ENCODE measurements around the gene LRMDA. TPM values are rescaled to one million over a fixed set of nuclear protein-coding genes. Genes with fewer than 3 reads are reported as not detected.
A peak's percentile ranks its signal among the peaks of the same experiment; 100 is the strongest.

Gene LRMDA
- total RNA-seq, 2 experiments from 2014 or later: not detected

- Mint-ChIP-seq H3K36me3 (peaks cover 2% of the 10 kb centered on the region), H3K9me3 (no peaks in the 10 kb centered on the region), H3K27me3 (peaks cover 76% of the 10 kb centered on the region), H3K4me1 (peaks cover 13% of the 10 kb centered on the region), H3K27ac (no peak overlapping the region), H3K4me3 (no peak overlapping the region)
- ATAC-seq (ENCODE audit: low read depth) (no peak), DNase-seq (no peak)
- POLR2A ChIA-PET: interaction anchor here (0.6 kb wide), 1 partner anchor 15 kb away, joined by 7 read pairs; no protein-coding TSS in a partner anchor
Measured at GRCh38 chr10:75405598-75406461, 25.6 kb upstream of the LRMDA start.

- no peak overlapping the region for H3K27ac Mint-ChIP-seq
Measured at GRCh38 chr10:75406462-75407223, 24.8 kb upstream of the LRMDA start.

GRCh38 chr10:75407224-75407712 lies 24.2 kb upstream of the LRMDA start:
- H3K27me3 Mint-ChIP-seq: peaks cover 78% of the 10 kb centered on the region
- POLR2A ChIA-PET: no interaction called here
- DNase-seq: no peak
- H3K4me1 Mint-ChIP-seq: peaks cover 13% of the 10 kb centered on the region
- ATAC-seq (ENCODE audit: low read depth): no peak
- peak overlapping the region; percentile 38 for H3K4me3 Mint-ChIP-seq
- H3K27ac Mint-ChIP-seq: no peak overlapping the region
- no peaks in the 10 kb centered on the region for H3K9me3 Mint-ChIP-seq
- peaks cover 2% of the 10 kb centered on the region for H3K36me3 Mint-ChIP-seq

More at GRCh38 chr10:75406462-75407223, 24.8 kb upstream of the LRMDA start:
- Mint-ChIP-seq H3K9me3 (no peaks in the 10 kb centered on the region), H3K4me3 (no peak overlapping the region), H3K27me3 (peaks cover 81% of the 10 kb centered on the region), H3K36me3 (peaks cover 2% of the 10 kb centered on the region), H3K4me1 (peaks cover 13% of the 10 kb centered on the region)
- no peak for DNase-seq
- no peak for ATAC-seq (ENCODE audit: low read depth)
- POLR2A ChIA-PET: interaction anchor here (0.6 kb wide), 1 partner anchor 14 kb away, joined by 7 read pairs; no protein-coding TSS in a partner anchor

GRCh38 chr10:75407713-75408508 lies 23.5 kb upstream of the LRMDA start:
- peaks cover 9% of the 10 kb centered on the region for H3K4me1 Mint-ChIP-seq

GRCh38 chr10:75408509-75408875 lies 22.9 kb upstream of the LRMDA start:
- peaks cover 69% of the 10 kb centered on the region for H3K27me3 Mint-ChIP-seq
- no peak for DNase-seq
- H3K36me3 Mint-ChIP-seq: peaks cover 2% of the 10 kb centered on the region
- POLR2A ChIA-PET: no interaction called here
- ATAC-seq (ENCODE audit: low read depth): no peak
- H3K4me3 Mint-ChIP-seq: peak overlapping the region; percentile 47
- peaks cover 6% of the 10 kb centered on the region for H3K4me1 Mint-ChIP-seq
- no peak overlapping the region for H3K27ac Mint-ChIP-seq
- H3K9me3 Mint-ChIP-seq: no peaks in the 10 kb centered on the region

More at GRCh38 chr10:75407713-75408508, 23.5 kb upstream of the LRMDA start:
- DNase-seq (peak; percentile 37), ATAC-seq (ENCODE audit: low read depth) (no peak)
- Mint-ChIP-seq H3K36me3 (peaks cover 2% of the 10 kb centered on the region), H3K27me3 (peaks cover 73% of the 10 kb centered on the region), H3K4me3 (peak overlapping the region; percentile 47), H3K9me3 (no peaks in the 10 kb centered on the region), H3K27ac (no peak overlapping the region)
- POLR2A ChIA-PET: no interaction called here

- Mint-ChIP-seq H3K27ac (no peak overlapping the region), H3K36me3 (no peaks in the 10 kb centered on the region), H3K4me1 (peaks cover 3% of the 10 kb centered on the region), H3K27me3 (peaks cover 63% of the 10 kb centered on the region), H3K4me3 (peak overlapping the region; percentile 66), H3K9me3 (no peaks in the 10 kb centered on the region)
- peak; percentile 68 for ATAC-seq (ENCODE audit: low read depth)
- POLR2A ChIA-PET: interaction anchor here (0.6 kb wide), 1 partner anchor 1910 kb away, joined by 4 read pairs; no protein-coding TSS in a partner anchor
- peak; percentile 68 for DNase-seq
Measured at GRCh38 chr10:75408911-75409885, 22.2 kb upstream of the LRMDA start.

- H3K9me3 Mint-ChIP-seq: no peaks in the 10 kb centered on the region
- no peaks in the 10 kb centered on the region for H3K36me3 Mint-ChIP-seq
- H3K27me3 Mint-ChIP-seq: peaks cover 58% of the 10 kb centered on the region
- H3K4me1 Mint-ChIP-seq: peaks cover 2% of the 10 kb centered on the region
- DNase-seq (no peak), ATAC-seq (ENCODE audit: low read depth) (no peak)
- peak overlapping the region; percentile 57 for H3K4me3 Mint-ChIP-seq
- H3K27ac Mint-ChIP-seq: no peak overlapping the region
- POLR2A ChIA-PET: no interaction called here
Measured at GRCh38 chr10:75410132-75411005, 21.1 kb upstream of the LRMDA start.

- POLR2A ChIA-PET: no interaction called here
- no peaks in the 10 kb centered on the region for H3K36me3 Mint-ChIP-seq
Measured at GRCh38 chr10:75414527-75414926, 16.9 kb upstream of the LRMDA start.

GRCh38 chr10:75417522-75417927 lies 13.9 kb upstream of the LRMDA start:
- Mint-ChIP-seq H3K36me3 (no peaks in the 10 kb centered on the region), H3K27ac (no peak overlapping the region), H3K9me3 (no peaks in the 10 kb centered on the region), H3K4me3 (no peak overlapping the region), H3K27me3 (peaks cover 15% of the 10 kb centered on the region), H3K4me1 (no peaks in the 10 kb centered on the region)
- no peak for ATAC-seq (ENCODE audit: low read depth)
- POLR2A ChIA-PET: no interaction called here
- no peak for DNase-seq

More at GRCh38 chr10:75414527-75414926, 16.9 kb upstream of the LRMDA start:
- Mint-ChIP-seq H3K4me1 (no peaks in the 10 kb centered on the region), H3K4me3 (no peak overlapping the region), H3K27me3 (peaks cover 36% of the 10 kb centered on the region), H3K27ac (no peak overlapping the region), H3K9me3 (no peaks in the 10 kb centered on the region)
- ATAC-seq (ENCODE audit: low read depth) (no peak), DNase-seq (no peak)

- Mint-ChIP-seq H3K27ac (no peak overlapping the region), H3K9me3 (no peaks in the 10 kb centered on the region), H3K4me1 (no peaks in the 10 kb centered on the region), H3K4me3 (no peak overlapping the region), H3K36me3 (no peaks in the 10 kb centered on the region), H3K27me3 (peaks cover 14% of the 10 kb centered on the region)
- DNase-seq (no peak), ATAC-seq (ENCODE audit: low read depth) (no peak)
- POLR2A ChIA-PET: no interaction called here
Measured at GRCh38 chr10:75418293-75418692, 13.1 kb upstream of the LRMDA start.

GRCh38 chr10:75418712-75419111 lies 12.7 kb upstream of the LRMDA start:
- POLR2A ChIA-PET: no interaction called here
- Mint-ChIP-seq H3K4me3 (no peak overlapping the region), H3K4me1 (no peaks in the 10 kb centered on the region), H3K27ac (no peak overlapping the region), H3K9me3 (no peaks in the 10 kb centered on the region), H3K27me3 (peaks cover 14% of the 10 kb centered on the region), H3K36me3 (no peaks in the 10 kb centered on the region)
- ATAC-seq (ENCODE audit: low read depth) (no peak), DNase-seq (no peak)
